ENCODE results near the gene FRMD5.

GRCh38 chr15:44084770-44085169, 110.3 kb downstream of the FRMD5 start:
- no peak for TF ChIP-seq POLR2A (IDR thresholded peaks at IDR 0.05)
- TF ChIP-seq CTCF (IDR thresholded peaks at IDR 0.05): no peak
